GM21390 (cell line): ENCODE data around the gene SCFD1.

Experiments used
- ATAC-seq: cut with Tn5 transposase; IDR thresholded peaks from one replicate; pipeline ENCODE4 v1.9.1; 2021; ENCODE audit not compliant: unreplicated experiment

The SCFD1 gene

GRCh38 chr14:30751646-30752416 is 129.7 kb downstream of the SCFD1 start:
- no peak for ATAC-seq

GRCh38 chr14:30753452-30753851 is 131.3 kb downstream of the SCFD1 start:
- no peak for ATAC-seq

GRCh38 chr14:30754778-30755177 is 132.7 kb downstream of the SCFD1 start:
- no peak for ATAC-seq

- no peak for ATAC-seq
Measured at GRCh38 chr14:30756594-30756993, 134.5 kb downstream of the SCFD1 start.

- ATAC-seq, result no peak
Measured at GRCh38 chr14:30757082-30757481, 135.0 kb downstream of the SCFD1 start.

- no peak for ATAC-seq
Measured at GRCh38 chr14:30759172-30760125, 137.3 kb downstream of the SCFD1 start.

- ATAC-seq, result no peak
Measured at GRCh38 chr14:30763891-30764290, 141.8 kb downstream of the SCFD1 start.

- ATAC-seq, result no peak
Measured at GRCh38 chr14:30767624-30768023, 145.5 kb downstream of the SCFD1 start.

GRCh38 chr14:30768791-30769190 is 146.7 kb downstream of the SCFD1 start:
- no peak for ATAC-seq

GRCh38 chr14:30770376-30770775 is 148.3 kb downstream of the SCFD1 start:
- no peak for ATAC-seq

- ATAC-seq, result no peak
Measured at GRCh38 chr14:30771595-30771994, 149.5 kb downstream of the SCFD1 start.

- ATAC-seq, result no peak
Measured at GRCh38 chr14:30779210-30779609, 157.1 kb downstream of the SCFD1 start.
